ENCODE results near the gene MITF.
A peak's percentile ranks its signal among the peaks of the same experiment; 100 is the strongest.

Gene MITF

GRCh38 chr3:69751074-69751476 lies 11.8 kb downstream of the MITF start:
- FAIRE-seq (no peak), DNase-seq (ENCODE audit: extremely low spot score, insufficient read length, low read depth) (no peak)

- no peak for FAIRE-seq
- DNase-seq (ENCODE audit: extremely low spot score, insufficient read length, low read depth): no peak
Observed at GRCh38 chr3:69752241-69752640, 13.0 kb downstream of the MITF start.

GRCh38 chr3:69753179-69753775 lies 14.0 kb downstream of the MITF start:
- no peak for FAIRE-seq
- DNase-seq (ENCODE audit: extremely low spot score, insufficient read length, low read depth): no peak

GRCh38 chr3:69755795-69756194 lies 16.5 kb downstream of the MITF start:
- no peak for FAIRE-seq

GRCh38 chr3:69761896-69762767 lies 22.9 kb downstream of the MITF start:
- peak; percentile 49 for FAIRE-seq
- DNase-seq (ENCODE audit: extremely low spot score, insufficient read length, low read depth): no peak

More at GRCh38 chr3:69755795-69756194, 16.5 kb downstream of the MITF start:
- no peak for DNase-seq (ENCODE audit: extremely low spot score, insufficient read length, low read depth)

- DNase-seq (ENCODE audit: extremely low spot score, insufficient read length, low read depth) (no peak), FAIRE-seq (no peak)
Observed at GRCh38 chr3:69762768-69763229, 23.5 kb downstream of the MITF start.

GRCh38 chr3:69763458-69763857 lies 24.2 kb downstream of the MITF start:
- no peak for FAIRE-seq
- no peak for DNase-seq (ENCODE audit: extremely low spot score, insufficient read length, low read depth)

GRCh38 chr3:69764121-69764741 lies 25.0 kb downstream of the MITF start:
- DNase-seq (ENCODE audit: extremely low spot score, insufficient read length, low read depth): no peak

GRCh38 chr3:69764861-69765260 lies 25.6 kb downstream of the MITF start:
- no peak for FAIRE-seq
- DNase-seq (ENCODE audit: extremely low spot score, insufficient read length, low read depth): no peak

More at GRCh38 chr3:69764121-69764741, 25.0 kb downstream of the MITF start:
- FAIRE-seq: no peak

- DNase-seq (ENCODE audit: extremely low spot score, insufficient read length, low read depth) (no peak), FAIRE-seq (no peak)
Observed at GRCh38 chr3:69766638-69767037, 27.4 kb downstream of the MITF start.

GRCh38 chr3:69767571-69767970 lies 28.3 kb downstream of the MITF start:
- DNase-seq (ENCODE audit: extremely low spot score, insufficient read length, low read depth) (no peak), FAIRE-seq (no peak)

GRCh38 chr3:69768438-69768837 lies 29.2 kb downstream of the MITF start:
- DNase-seq (ENCODE audit: extremely low spot score, insufficient read length, low read depth) (no peak), FAIRE-seq (no peak)

GRCh38 chr3:69770219-69770618 lies 31.0 kb downstream of the MITF start:
- DNase-seq (ENCODE audit: extremely low spot score, insufficient read length, low read depth): no peak
- no peak for FAIRE-seq

- no peak for FAIRE-seq
- no peak for DNase-seq (ENCODE audit: extremely low spot score, insufficient read length, low read depth)
Observed at GRCh38 chr3:69770976-69771634, 31.8 kb downstream of the MITF start.

- no peak for FAIRE-seq
Observed at GRCh38 chr3:69772152-69772867, 33.0 kb downstream of the MITF start.

GRCh38 chr3:69774029-69774428 lies 34.8 kb downstream of the MITF start:
- DNase-seq (ENCODE audit: extremely low spot score, insufficient read length, low read depth): no peak
- no peak for FAIRE-seq

More at GRCh38 chr3:69772152-69772867, 33.0 kb downstream of the MITF start:
- DNase-seq (ENCODE audit: extremely low spot score, insufficient read length, low read depth): no peak

- no peak for FAIRE-seq
- DNase-seq (ENCODE audit: extremely low spot score, insufficient read length, low read depth): no peak
Observed at GRCh38 chr3:69775751-69776150, 36.5 kb downstream of the MITF start.

GRCh38 chr3:69776289-69776688 lies 37.0 kb downstream of the MITF start:
- DNase-seq (ENCODE audit: extremely low spot score, insufficient read length, low read depth) (no peak), FAIRE-seq (no peak)

GRCh38 chr3:69776920-69777581 lies 37.8 kb downstream of the MITF start:
- no peak for FAIRE-seq
- no peak for DNase-seq (ENCODE audit: extremely low spot score, insufficient read length, low read depth)

All from GM18507 (cell line).